HT-29 (cell line): ENCODE results near the gene KCTD1. TPM values are rescaled to one million over a fixed set of nuclear protein-coding genes. Genes with fewer than 3 reads are reported as not detected.

Source experiments
- small RNA-seq: library from RNA; depleted of rRNA; stranded (forward); fragments of <200 nt; gene quantifications from one replicate; pipeline ENCODE3, GENCODE V24; 2014
- total RNA-seq: library from RNA; depleted of rRNA; stranded (reverse); fragments of >200 nt; shearing (Covaris generic); gene quantifications from 2 replicates; pipeline ENCODE4 v1.2.3, GENCODE V29; 2014

KCTD1 gene
- total RNA-seq, 1 experiment from 2014 or later, result 23.4 TPM

Small RNA genes lying within 50 kb of the gene (small RNA-seq; reads per million reads assigned to genes)
- not detected for gene MIR8057
